K562 (cell line): Measurements from ENCODE around the gene ADM5.

Source experiments
- ELF4 ChIP-seq: fragments of 450-650 bp; formaldehyde crosslinking; IDR thresholded peaks from 2 replicates; pipeline ENCODE4 v1.4.0; 2022; ENCODE audit warnings: missing genetic modification characterization
- EWSR1 ChIP-seq: fragments of 450-650 bp; IDR thresholded peaks from 2 replicates; pipeline ENCODE4 v1.6.1; 2018; ENCODE audit warnings: borderline replicate concordance, mild to moderate bottlenecking, low read depth, moderate library complexity; ENCODE audit not compliant: partially characterized antibody
- GABPA ChIP-seq: fragments of 200-800 bp; sonication (Bioruptor generic); conservative IDR thresholded peaks from 2 replicates; pipeline ENCODE4 v1.6.1; 2016; ENCODE audit warnings: low read depth, missing genetic modification characterization, missing compliant biosample characterization
- ZNF347 ChIP-seq: fragments of 450-650 bp; formaldehyde crosslinking; IDR thresholded peaks from 2 replicates; pipeline ENCODE4 v1.4.0; 2020; ENCODE audit warnings: low read depth, mild to moderate bottlenecking, moderate library complexity
- TF ChIP-seq, protein P1 (sequence below), 3 experiments: IDR thresholded peaks in 2 of 3; conservative IDR thresholded peaks in 1 of 3; 2 replicates each; pipeline ENCODE4 v1.5.1; 2011 to 2012; ENCODE audit warnings: low read length in 3 of 3, mild to moderate bottlenecking in 3 of 3, control low read depth in 2 of 3, improper control_type of control experiment in 1 of 3, inconsistent platforms in 1 of 3, low read depth in 1 of 3, mixed read lengths in 1 of 3, moderate library complexity in 1 of 3; ENCODE audit not compliant: insufficient read depth in 2 of 3

GRCh38 chr19:49727217-49728030 is 38.0 kb downstream of the ADM5 start:
- TF ChIP-seq EWSR1 (no peak), ELF4 (CRISPR knock-in tag) (no peak), GABPA (tag) (no peak), ZNF347 (CRISPR knock-in tag) (no peak)
- TF ChIP-seq, protein P1, sequence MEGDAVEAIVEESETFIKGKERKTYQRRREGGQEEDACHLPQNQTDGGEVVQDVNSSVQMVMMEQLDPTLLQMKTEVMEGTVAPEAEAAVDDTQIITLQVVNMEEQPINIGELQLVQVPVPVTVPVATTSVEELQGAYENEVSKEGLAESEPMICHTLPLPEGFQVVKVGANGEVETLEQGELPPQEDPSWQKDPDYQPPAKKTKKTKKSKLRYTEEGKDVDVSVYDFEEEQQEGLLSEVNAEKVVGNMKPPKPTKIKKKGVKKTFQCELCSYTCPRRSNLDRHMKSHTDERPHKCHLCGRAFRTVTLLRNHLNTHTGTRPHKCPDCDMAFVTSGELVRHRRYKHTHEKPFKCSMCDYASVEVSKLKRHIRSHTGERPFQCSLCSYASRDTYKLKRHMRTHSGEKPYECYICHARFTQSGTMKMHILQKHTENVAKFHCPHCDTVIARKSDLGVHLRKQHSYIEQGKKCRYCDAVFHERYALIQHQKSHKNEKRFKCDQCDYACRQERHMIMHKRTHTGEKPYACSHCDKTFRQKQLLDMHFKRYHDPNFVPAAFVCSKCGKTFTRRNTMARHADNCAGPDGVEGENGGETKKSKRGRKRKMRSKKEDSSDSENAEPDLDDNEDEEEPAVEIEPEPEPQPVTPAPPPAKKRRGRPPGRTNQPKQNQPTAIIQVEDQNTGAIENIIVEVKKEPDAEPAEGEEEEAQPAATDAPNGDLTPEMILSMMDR (IDR thresholded peaks at IDR 0.05 in 2 of 3, conservative IDR thresholded peaks at IDR 0.05 in 1 of 3; ENCODE audit: insufficient read depth in 2 of 3, low read depth in 1 of 3, low read length in 3 of 3), result no peak
